Stimulated activated CD8-positive, alpha-beta memory T cell treated with anti-CD3 and anti-CD28 coated beads, Interleukin-7, amount 100 ng/mL, for 48 hours (primary cell): ENCODE measurements around the gene AMBRA1.

ENCODE experiments used
- DNase-seq, 2 donors: peaks; one replicate each; pipeline ENCODE4 v3.0.0-alpha.2; 2020; ENCODE audit warnings: low read depth in 1 of 2; ENCODE audit errors: extremely low read depth in 1 of 2

Gene AMBRA1

DNA sequence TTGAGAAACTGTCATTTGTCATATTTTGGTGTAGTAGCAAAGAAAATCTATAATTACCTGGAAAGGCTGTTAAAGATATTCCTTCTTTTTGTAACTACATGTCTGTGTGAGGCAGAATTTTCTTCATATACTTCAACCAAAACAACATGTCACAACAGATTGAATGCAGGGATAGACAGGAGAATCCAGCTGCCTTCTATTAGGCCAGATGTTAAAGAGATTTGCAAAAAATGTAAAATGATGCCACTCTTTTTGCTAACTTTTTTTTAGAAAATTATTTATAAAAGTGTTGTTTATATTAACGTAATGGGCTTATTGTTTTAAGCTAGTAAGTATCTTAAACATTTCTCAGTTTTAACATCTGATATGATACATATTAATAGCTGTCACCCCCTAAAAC is 233.9 kb downstream of the AMBRA1 start:
- DNase-seq = no peak

DNA sequence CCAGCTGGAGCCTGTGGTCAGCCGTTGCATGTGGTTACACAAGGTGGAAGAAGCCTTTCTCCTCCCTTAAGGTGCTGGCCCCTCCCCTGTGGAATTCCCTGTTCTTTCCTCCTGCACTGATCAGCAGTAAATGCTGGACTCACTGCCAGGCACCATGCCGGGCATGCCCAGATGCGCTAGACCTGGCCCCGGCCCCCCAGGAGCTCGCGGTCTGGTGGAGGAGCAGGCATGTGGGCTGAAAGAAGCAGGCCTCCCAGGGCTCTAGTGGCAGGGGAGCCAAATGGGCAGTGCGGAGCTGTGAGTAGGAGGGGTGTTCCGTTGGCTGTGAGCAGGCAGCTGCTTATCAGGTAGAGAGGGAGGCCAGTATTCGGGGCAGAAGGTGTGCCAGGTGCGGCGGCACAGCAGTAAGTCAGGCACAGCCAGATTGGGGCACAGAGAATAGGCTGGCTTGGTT is 236.3 kb downstream of the AMBRA1 start:
- no peak for DNase-seq

DNA sequence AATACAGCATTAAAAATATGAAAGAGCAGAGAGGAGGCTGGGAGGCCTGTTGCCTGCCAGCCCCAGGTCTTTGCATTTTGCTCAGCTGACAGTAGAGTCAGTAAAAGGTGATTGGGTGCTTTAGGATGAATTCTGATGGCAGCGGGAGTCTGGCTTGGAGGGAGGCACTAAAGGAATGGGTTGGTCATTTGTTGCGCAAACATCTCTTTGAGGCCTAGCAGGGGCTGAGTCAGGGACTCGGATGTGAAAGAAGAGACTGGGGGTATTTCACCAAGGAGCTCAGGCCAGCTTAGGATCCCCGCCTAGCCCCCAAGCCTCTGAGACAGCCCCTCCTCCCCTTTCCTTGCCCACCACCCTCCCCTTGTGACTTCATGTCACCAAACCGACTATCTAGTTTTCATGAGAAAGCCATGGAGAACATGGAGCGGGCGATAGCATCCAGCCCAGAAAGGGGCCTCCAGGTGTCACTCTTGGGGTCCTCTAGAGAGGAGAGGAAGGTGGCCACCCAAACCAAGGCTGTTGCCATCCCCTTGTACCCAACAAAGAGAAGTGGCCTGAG is 236.8 kb downstream of the AMBRA1 start:
- DNase-seq = no peak

DNA sequence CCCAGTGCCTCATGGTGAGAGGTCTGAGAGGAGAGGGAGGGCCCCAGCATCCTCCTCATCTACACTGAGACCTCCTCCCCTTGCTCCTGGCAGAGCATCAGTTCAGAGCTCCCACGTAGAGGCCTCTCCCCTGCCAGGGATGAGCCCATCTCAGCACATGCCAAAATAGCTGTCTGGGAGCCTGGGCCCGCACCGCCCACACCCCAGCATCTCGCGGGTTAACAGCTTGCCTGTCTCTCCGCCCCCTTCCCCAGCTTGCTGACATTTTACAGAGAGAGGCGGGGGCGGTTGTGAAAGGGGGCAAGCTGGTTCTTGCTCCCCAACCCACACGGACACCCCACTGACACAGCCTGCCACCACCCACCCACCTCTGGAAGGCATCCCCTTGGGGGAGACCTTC is 240.1 kb downstream of the AMBRA1 start:
- peak in 1 of 2 donors; percentile 57 for DNase-seq

DNA sequence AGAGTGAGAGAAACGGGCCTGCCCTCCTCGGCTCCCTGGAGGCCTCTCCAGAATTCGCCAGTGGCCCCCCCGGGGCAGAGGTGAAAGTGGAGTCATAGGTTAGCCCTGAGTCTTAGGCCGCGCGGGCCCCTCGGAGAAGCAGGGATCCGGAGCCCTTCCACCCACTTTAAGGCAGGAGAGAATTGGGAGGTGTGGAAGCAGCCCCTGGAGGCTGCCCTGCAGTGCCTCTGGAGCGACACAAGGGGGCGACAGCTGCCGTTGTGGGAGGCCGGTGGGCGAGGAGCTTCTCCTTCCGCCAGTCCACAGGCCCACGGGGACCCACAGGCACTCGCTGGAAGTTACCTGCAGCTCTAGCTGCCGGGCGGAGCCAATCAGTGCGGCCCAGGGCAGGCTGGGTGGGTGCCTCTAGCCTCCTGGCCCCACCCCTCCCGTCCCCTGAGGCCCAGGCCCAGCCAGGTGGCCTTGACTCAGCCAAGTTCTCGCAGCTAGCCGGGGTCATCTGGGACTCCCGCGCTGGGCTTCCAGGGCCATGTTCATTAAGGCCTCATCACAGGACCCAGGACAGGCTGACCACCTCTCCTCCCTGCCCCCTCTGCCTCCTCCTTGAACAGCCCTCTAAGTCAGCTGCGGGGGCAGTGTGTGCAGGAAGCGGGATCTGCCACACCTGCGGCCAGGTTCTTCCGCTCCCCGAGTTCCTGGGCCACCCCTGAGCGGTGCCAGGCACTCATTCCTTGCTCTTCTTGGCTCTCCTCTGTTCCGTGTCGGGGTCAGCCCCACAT is 241.6 kb downstream of the AMBRA1 start:
- peak in 1 of 2 donors; percentile 60 for DNase-seq

DNA sequence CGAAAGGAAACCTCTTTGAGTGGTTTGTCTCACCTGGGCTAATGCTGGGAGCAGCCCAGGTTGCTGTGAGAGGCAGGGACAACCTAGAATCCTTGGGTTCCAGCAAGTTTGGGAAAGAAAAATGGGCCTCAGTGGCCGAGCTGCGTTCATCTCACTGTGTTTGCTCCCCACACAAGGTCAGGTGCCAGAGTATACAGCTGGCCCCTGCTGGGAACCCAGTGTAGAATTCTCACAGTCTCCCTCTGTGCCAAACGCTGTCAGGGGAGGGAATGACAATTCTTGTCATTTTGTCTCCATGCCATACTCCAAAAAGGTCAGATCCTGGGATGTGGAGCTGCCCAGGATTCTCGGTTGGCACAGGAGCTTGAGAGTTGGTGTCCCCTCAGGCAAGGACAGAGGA is 242.2 kb downstream of the AMBRA1 start:
- DNase-seq = no peak

DNA sequence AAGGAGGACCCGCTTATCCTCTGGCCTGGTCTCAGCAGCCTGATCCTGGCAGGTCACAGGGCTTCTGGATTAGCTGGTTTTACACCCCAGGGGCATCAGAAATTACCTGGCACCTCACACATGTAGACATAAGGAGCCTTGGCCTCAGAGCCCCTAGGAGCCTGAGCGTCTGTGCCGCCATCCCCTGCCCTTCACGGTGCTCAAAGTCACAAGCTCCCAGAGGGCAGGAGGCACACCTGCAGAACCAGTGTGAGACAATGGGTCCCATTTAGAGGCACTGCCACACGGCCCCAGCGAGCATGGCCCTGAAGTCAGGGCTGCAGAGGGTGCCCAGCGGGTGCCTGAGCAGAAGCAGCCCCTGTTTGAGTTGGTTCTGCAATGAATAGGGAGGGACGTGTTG is 242.7 kb downstream of the AMBRA1 start:
- no peak for DNase-seq

DNA sequence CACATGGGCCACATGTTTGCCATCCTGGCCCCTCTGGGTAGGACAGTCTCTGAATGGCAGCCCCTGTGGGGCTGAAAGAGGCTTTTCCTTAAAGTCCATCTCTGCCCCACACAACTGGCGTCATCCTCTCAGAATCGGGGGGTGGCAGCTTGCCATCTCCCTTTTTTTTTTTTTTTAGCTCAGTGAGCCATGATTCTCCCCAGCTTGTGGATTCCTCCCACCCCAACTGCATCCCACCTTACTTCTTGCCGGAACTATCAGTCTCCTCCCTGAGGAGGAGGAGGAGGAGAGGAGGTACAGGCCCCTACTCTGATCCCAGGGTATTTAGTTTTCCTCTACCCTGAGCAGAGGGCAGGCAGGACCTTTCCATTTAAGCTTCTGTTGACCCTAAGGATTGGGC is 243.1 kb downstream of the AMBRA1 start:
- no peak for DNase-seq

DNA sequence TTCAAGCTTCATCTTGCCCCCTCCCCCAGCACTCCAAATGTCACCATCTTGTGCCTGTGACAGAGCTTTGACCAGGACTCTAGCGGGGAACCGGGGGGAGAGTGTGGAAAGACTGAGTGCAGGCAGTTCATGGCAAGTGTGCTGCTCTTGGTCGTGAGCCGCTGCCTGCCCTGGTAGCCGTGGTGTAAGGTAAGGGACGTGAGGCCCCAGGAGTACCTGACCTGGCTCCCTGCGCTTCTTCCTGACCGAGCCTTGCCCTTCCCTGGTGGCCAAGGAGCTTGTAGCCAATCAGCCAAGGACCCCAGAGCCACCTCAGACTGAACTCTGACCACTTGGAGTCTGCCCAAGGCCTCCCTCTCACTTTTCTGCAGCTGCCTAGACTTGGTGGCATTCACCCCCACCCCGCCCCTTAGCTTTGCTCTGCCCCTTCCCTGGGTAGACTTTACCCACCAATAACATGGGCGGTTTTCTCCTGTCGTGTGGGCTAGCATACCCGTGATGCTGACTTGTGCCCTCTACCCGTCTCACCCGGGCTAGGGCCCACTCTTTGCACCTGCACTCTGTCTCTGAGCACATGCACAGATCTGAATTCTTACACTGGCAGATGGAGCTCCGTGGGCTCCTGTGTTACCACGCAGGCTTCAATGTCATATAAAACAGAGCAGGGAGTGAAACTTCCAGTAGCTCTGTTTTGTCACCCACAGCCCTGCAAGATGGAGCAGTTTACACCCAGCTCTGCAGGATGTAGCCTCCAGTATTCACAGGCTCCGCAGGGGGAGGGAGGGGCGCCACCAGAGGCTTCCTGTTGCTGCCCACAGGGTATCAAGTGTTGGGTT is 245.0 kb downstream of the AMBRA1 start:
- DNase-seq = no peak

DNA sequence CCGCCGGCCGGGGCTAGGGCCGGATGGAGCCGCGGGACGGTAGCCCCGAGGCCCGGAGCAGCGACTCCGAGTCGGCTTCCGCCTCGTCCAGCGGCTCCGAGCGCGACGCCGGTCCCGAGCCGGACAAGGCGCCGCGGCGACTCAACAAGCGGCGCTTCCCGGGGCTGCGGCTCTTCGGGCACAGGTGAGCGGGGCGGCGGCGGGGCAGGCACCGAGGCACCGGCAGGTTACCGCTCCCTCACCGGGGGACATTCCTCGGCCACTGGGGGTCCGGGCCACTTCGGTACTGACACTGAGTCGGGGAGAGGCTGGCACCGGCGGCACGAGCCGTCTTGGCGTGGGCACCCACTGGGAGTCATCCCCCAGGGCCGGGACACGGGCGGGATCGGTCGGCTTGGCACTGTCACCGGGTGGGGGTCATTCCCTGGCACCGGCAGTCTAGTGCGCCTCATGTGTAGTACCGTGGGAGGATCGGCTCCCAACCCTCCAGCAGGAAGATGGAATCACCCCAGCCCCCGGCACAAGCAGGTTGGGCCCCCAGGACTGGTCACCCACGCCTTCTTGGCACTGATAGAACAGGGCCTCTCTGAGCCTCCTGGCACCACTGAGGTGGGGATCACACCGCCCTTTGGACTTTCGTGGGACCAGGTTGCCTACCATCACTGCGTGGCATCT is 246.0 kb downstream of the AMBRA1 start:
- DNase-seq = no peak

DNA sequence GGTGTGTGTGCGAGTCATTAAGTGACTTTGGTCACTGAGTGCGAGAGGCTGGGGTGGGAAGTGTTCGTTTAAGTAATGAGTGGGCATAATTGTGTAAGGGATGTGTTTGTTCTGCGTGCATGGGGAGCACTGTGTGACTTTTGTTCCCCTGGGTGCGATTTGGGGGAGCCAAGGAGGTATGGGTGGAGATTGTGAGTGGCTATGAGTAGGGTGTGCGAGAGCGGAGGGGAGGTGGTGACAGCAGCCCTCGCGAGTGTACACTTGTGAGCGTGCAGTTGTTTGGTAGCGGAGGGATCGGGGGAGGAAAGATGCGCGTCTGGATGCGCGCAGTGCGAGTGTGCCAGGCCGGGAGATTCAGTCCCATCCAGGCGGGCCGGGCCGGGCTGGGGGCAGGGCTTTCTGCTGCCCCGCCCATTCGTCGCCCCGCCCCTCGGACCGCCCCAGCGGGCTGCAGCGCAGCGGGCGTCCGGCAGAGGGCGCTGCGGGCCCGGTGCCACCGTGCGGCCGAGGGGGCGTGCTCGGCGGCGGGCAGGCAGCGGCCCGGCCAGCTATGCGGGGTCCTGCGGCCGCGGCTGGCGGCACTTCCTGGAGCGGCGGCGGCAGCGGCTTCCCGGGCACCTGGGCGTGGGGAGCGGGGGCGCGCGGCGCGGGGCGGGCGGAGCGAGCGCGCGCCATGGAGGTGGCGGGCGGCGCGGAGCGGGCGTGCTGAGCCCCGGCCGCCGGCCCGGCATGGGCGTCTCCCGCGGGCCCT is 246.8 kb downstream of the AMBRA1 start, which contains the start of gene DGKZ:
TSS of gene DGKZ (plus strand) at position 578 of the 751 bp plus-strand sequence. CDS start 197 bp downstream, outside the sequence.
- DNase-seq = peak; percentile 63 to 84
